Measurements from ENCODE around the gene WTAP.
A peak's percentile ranks its signal among the peaks of the same experiment; 100 is the strongest.
"Not testable (repeated sequence)": the region's sequence is repeated elsewhere in the genome, so short reads cannot be mapped to it uniquely, and the experiment has no call there.

WTAP gene

GRCh38 chr6:159762681-159763293 lies 35.5 kb downstream of the WTAP start:
- DNase-seq: peak; percentile 73 to 87 (median 80)

DNA sequence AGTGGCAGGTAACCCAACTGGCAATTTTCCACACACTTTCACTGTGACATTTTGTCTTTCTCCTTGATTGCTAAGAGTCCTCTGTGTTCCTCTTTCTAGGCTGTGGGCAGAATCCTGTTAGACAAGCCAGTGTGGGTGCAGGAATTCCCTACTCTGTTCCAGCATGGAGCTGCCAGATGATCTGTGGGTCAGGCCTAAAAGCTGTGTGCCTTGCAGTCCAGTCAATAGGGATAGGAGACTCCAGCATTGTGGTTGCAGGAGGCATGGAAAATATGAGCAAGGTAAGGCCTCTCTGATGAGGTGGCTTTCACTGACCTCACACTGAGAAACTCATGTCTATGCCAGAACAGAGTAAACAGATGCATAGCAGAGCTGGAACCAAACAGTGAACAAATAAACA lies 39.6 kb downstream of the WTAP start:
- DNase-seq: peak in 3 of 4 experiments; percentile 29 to 42 (median 32)

GRCh38 chr6:159769470-159769869 lies 42.2 kb downstream of the WTAP start:
- DNase-seq: no peak

DNA sequence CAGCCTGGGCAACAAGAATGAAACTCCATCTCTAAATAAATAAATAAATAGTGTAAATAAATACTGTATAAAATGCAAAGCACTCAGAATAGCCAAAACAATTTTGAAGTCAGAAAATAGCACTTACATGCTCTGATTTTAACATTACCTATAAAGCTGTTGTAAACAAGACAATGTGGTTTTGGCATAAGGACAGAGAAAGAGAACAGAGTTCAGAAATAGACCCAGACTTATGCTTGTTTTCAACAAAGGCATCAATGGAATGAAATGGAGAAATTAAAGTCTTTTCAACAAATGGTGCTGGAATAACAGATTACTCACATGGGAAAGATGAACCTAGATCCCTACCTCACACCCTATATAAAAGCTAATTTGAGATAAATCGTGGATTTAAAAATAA lies 44.9 kb downstream of the WTAP start:
- no peak for DNase-seq

DNA sequence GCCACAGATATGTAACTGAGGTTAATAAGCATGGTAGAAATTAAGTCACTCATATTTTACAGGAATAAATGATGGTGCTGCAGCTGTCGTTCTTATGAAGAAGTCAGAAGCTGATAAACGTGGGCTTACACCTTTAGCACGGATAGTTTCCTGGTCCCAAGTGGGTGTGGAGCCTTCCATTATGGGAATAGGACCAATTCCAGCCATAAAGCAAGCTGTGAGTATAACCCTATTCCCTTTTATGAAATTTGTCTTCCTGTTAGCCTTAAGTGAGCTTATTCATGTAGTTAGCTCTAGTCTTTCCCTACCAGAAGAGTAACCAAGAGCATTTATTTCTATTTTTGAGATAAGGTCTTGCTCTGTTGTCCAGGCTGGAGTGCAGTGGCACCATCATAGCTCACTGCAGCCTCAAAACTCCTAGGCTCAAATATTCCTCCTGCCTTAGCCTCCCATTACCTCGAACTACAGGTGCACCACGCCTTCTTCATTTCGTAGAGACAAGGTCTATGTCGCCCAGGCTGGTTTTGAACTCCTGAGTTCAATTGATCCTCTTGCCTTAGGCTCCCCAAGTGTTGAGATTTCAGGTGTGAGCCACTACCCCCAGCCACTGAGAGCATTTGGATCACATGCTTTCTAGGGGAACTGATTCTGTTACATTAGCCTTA lies 50.1 kb downstream of the WTAP start:
- DNase-seq: no peak

DNA sequence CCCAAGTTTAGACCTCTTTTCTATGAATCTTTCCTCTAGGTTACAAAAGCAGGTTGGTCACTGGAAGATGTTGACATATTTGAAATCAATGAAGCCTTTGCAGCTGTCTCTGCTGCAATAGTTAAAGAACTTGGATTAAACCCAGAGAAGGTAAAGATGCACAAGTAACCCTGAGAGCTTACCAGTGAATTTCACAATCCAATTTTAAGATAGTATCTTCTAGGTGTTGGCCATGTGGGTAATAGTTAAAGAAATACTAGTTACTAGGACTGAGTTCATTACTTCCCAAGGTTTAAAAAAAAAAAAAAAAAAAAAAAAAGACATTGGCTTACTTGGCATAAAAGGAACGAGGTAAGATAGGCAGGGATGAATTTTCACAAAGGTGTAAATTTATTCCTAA lies 50.8 kb downstream of the WTAP start:
- DNase-seq: no peak

DNA sequence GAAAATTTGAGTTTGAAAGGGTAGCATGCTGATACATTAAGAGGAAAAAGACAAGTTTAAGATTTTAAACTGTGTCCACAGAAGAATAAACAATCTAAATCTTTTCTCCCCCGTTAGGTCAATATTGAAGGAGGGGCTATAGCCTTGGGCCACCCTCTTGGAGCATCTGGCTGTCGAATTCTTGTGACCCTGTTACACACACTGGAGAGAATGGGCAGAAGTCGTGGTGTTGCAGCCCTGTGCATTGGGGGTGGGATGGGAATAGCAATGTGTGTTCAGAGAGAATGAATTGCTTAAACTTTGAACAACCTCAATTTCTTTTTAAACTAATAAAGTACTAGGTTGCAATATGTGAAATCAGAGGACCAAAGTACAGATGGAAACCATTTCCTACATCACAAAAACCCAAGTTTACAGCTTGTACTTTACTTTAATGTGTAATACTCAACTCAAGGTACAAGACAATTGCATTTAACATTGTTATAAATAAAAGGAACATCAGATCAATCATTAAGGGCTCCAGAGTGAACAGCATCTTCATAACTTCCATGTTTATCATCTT lies 51.3 kb downstream of the WTAP start:
- no peak for DNase-seq

DNA sequence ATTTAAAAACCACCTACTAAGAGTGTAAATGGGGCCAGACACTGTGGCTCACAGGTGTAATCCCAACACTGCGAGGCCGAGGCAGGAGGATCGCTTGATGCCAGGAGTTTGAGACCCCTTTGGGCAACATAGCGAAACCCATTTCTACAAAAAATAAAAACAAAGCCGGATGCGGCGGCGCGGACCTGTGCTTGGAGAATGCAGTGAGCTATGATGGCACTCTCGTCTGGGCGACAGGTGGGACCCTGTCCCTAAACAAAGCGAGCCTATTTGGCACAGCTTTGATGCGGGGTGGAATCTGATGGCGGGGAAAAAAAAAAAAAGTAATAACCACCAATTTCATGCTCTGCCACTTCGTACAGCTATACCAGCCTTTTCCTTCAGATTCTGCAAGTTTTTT lies 61.0 kb downstream of the WTAP start:
- DNase-seq: no peak

GRCh38 chr6:159788753-159789376 lies 61.6 kb downstream of the WTAP start:
- DNase-seq: peak; percentile 47 to 68 (median 62)

DNA sequence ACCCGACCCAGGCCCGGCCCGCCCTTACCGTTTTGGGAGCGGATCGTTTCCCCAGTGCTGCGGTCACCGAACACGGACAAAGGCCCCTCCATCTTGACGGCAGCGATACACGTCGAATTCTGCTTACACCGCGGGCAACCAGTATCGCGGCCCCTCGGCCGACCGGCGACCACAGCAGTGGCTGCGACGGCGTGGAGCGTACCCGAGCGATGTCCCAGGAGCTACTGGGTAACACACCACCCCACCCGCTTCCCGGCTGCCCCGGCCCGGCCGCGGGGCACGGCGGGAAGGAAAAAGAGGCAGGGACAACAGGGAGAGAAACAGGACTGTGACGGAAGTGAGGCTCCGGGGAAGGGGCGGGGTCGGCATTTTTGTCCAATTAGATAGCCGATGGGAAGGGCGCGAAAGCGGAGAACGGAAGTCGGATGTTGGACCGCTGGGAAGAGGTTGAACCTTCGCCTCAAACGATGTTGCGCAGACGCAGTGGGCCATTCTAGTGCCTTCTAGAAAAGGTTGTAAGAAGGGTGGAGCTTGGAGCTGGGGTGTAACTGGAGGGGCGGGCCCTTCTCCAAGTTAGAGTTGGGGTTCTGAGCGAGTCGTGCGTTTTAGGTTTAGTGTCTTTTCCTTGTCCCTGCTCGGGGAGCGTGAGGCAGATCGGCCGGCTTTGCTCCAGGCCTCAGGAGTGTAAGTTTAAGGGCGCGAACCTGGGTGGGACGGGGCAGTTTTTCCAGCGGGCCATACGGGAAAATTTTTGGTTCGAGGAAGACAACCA lies 62.3 kb downstream of the WTAP start, which contains the start of gene TCP1:
TCP1 (minus strand) TSS at position 226 of the 772 bp plus-strand sequence; CDS start at position 92, 134 bp downstream.
- DNase-seq: peak; percentile 99 to 100 (median 100)

- DNase-seq: peak; percentile 96 to 99 (median 98)
Measured at GRCh38 chr6:159790149-159790955, 63.0 kb downstream of the WTAP start, which contains the start of gene MRPL18. Gene MRPL18 (plus strand): TSS chr6:159790467. CDS start chr6:159790588, 121 bp downstream.

- DNase-seq: peak; percentile 31 to 46 (median 41)
Measured at GRCh38 chr6:159790956-159791598, 63.8 kb downstream of the WTAP start.

DNA sequence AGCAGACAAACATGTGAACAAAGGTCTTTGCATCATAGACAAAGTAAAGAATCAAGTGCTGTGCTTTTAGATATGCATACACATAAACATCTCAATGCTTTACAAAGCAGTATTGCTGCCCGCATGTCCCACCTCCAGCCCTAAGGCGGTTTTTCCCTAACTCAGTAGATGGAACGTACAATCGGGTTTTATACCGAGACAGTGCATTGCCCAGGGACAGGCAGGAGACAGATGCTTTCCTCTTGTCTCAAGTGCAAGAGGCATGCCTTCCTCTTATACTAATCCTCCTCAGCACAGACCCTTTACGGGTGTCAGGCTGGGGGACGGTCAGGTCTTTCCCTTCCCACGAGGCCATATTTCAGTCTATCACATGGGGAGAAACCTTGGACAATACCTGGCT lies 67.7 kb downstream of the WTAP start:
- not testable (repeated sequence) for DNase-seq

GRCh38 chr6:159797554-159797953 lies 70.2 kb downstream of the WTAP start:
- DNase-seq: no peak

DNA sequence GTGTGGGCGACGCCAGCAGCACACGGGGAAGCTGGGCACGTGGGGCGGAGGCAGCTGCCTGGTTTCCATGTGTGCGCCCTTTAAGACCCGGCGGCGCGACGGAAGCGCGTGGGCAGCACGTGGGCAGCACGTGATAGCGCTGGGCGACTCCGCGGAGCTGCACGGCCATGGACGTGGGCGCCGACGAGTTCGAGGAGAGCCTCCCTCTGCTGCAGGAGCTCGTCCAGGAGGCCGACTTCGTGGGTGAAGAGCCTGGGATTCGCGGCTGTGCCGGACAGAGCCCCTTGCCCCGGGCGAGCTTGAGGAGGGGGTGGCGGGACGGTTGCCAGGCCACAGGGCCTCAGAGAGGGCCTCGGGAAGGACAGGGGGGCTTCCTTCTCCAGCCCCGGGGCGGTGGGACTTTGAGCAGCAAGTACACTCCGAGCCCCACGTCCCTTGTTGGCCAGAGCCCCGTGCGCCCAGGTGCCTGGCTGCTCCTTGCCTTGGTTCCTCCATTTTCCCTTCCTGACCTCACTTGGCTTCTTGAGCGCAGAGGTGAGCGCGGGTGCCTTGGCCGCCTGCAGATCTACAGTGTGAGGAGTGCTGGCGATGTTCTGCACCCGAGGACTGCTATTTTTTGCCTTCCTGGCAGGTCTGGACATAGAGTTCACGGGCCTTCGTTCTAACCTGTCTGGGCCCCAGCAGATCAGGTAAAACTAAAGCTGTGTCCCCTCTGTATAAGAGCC lies 73.0 kb downstream of the WTAP start, which contains the start of gene PNLDC1:
PNLDC1 (plus strand) TSS at position 136 of the 725 bp plus-strand sequence; CDS start at position 168, 32 bp downstream.
- DNase-seq: peak in 1 of 4 experiments; percentile 14

GRCh38 chr6:159801935-159802334 lies 74.6 kb downstream of the WTAP start:
- peak in 1 of 4 experiments; percentile 11 for DNase-seq

DNA sequence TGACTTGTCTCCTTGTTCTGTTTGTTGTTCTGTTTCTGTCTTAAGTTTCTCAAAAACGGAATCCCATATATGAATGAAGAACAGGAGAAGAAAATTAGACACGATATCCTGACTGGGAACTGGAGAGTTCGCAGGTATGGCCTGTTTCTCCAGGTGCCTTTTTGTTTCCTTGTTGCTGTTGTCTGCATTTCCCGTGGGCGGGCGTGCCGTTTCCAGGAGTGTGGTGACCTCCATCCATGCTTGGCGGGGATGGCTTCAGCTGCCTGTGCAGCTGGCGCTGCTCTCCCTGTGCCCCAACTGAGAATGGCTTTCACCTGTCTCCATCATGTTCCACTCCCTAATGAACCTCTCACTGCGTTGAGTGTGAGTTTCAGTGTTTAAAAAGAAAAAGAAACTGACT lies 77.2 kb downstream of the WTAP start:
- DNase-seq: no peak

DNA sequence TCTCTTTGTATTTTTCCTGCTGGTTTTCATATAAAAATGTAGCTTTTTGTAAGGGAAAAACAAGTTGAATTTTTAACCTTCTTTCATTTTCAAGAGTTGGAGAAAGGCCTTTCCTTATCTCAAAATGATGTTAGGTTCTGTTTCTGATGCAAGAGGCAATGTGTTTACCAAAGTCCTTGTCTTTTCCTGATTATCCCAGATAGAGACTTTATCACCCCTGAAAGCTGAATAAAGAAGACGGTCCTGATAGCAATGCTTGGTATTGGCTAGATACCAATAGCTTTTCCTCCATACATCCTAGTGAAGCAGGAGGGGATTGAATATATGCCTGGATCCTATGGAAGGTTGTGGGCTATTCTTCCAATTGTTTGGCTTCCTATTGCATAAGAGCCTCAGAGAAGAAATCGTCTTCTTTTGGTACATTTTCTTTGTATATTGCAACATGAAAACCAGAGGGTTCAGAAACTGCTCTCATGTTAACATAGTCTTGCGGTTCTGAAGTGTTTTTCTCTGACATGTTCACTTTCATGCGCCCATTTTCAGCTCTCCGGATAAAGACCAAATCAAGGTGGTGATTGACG lies 78.2 kb downstream of the WTAP start:
- no peak for DNase-seq
